ENCODE measurements around the gene ERN1. TPM values are rescaled to one million over a fixed set of nuclear protein-coding genes. Genes with fewer than 3 reads are reported as not detected.

Gene ERN1
- total RNA-seq, 1 donor from 2014 or later = 6.3 TPM

GRCh38 chr17:64099543-64099942 is 30.4 kb downstream of the ERN1 start:
- DNase-seq (ENCODE audit: low read depth) = no peak
- H3K4me3 ChIP-seq (ENCODE audit: low read depth, low read length) = no peak overlapping the region
- TF ChIP-seq CTCF (conservative IDR thresholded peaks at IDR 0.05; ENCODE audit: low read depth, low read length) = no peak

- no peak overlapping the region for H3K4me3 ChIP-seq (ENCODE audit: low read depth, low read length)
- TF ChIP-seq CTCF (conservative IDR thresholded peaks at IDR 0.05; ENCODE audit: low read depth, low read length) = no peak
- no peak for DNase-seq (ENCODE audit: low read depth)
Measured at GRCh38 chr17:64097196-64097936, 32.6 kb downstream of the ERN1 start.

- TF ChIP-seq CTCF (conservative IDR thresholded peaks at IDR 0.05; ENCODE audit: low read depth, low read length) = no peak
- no peak for DNase-seq (ENCODE audit: low read depth)
- no peak overlapping the region for H3K4me3 ChIP-seq (ENCODE audit: low read depth, low read length)
Measured at GRCh38 chr17:64096037-64096436, 33.9 kb downstream of the ERN1 start.

GRCh38 chr17:64095144-64095882 is 34.6 kb downstream of the ERN1 start:
- H3K4me3 ChIP-seq (ENCODE audit: low read depth, low read length) = no peak overlapping the region
- DNase-seq (ENCODE audit: low read depth) = no peak
- no peak for TF ChIP-seq CTCF (conservative IDR thresholded peaks at IDR 0.05; ENCODE audit: low read depth, low read length)

- DNase-seq (ENCODE audit: low read depth) = no peak
- TF ChIP-seq CTCF (conservative IDR thresholded peaks at IDR 0.05; ENCODE audit: low read depth, low read length) = no peak
- no peak overlapping the region for H3K4me3 ChIP-seq (ENCODE audit: low read depth, low read length)
Measured at GRCh38 chr17:64094412-64094811, 35.5 kb downstream of the ERN1 start.

GRCh38 chr17:64092952-64093451 is 36.9 kb downstream of the ERN1 start:
- no peak overlapping the region for H3K4me3 ChIP-seq (ENCODE audit: low read depth, low read length)
- no peak for TF ChIP-seq CTCF (conservative IDR thresholded peaks at IDR 0.05; ENCODE audit: low read depth, low read length)
- DNase-seq (ENCODE audit: low read depth) = no peak

Data from epithelial cell of proximal tubule (primary cell).